ENCODE measurements around the gene CETP. TPM values are rescaled to one million over a fixed set of nuclear protein-coding genes. Genes with fewer than 3 reads are reported as not detected.

Gene CETP
- total RNA-seq, 6 experiments from 2014 or later, result not detected

DNA sequence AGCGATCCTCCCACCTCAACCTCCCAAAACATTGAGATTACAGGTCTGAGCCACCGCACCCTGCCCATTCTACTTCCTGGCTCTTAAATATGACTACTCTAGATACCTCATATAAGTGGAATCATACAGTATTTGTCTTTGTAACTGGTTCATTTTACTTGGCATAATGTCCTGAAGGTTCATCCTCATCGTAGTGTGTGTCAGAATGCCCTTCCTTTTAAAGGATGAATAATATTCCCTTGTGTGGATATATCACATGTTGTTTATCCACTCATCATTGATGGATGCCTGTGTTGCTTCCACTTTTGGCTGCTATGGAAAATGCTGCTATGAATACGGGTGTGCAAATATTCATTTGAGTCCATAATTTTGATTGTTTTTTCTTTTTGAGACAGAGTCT lies 5.7 kb upstream of the CETP start:
- Mint-ChIP-seq H3K4me3 (no peak overlapping the region), H3K9me3 (no peaks in the 10 kb centered on the region), H3K27me3 (ENCODE audit: insufficient read depth) (peaks cover 4% of the 10 kb centered on the region), H3K36me3 (ENCODE audit: low read depth) (no peaks in the 10 kb centered on the region), H3K27ac (no peak overlapping the region), H3K4me1 (ENCODE audit: low read depth) (peaks cover 3% of the 10 kb centered on the region; the same call in 1 of the 2 replicates)
- no peak for DNase-seq
- TF ChIP-seq, protein P1, sequence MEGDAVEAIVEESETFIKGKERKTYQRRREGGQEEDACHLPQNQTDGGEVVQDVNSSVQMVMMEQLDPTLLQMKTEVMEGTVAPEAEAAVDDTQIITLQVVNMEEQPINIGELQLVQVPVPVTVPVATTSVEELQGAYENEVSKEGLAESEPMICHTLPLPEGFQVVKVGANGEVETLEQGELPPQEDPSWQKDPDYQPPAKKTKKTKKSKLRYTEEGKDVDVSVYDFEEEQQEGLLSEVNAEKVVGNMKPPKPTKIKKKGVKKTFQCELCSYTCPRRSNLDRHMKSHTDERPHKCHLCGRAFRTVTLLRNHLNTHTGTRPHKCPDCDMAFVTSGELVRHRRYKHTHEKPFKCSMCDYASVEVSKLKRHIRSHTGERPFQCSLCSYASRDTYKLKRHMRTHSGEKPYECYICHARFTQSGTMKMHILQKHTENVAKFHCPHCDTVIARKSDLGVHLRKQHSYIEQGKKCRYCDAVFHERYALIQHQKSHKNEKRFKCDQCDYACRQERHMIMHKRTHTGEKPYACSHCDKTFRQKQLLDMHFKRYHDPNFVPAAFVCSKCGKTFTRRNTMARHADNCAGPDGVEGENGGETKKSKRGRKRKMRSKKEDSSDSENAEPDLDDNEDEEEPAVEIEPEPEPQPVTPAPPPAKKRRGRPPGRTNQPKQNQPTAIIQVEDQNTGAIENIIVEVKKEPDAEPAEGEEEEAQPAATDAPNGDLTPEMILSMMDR (IDR thresholded peaks at IDR 0.05), result no peak

DNA sequence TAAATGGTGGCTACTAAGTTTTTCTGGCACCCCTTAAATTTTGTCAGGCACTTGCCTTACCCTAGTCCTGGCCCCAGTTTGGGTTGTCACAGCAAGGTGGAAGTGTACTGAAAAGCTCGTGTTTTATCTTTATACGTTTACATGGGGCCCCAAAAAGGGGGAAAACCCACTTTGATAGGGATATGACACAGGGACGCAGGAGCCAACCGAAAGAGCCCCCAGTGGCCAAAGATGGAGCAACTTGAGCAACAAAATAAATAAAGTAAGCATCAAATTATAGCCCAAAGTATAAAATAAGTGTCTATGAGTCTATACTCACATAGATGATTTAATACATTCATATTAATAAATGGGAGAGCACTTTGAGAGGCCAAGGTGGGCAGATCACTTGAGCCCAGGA lies 5.0 kb upstream of the CETP start:
- H3K36me3 Mint-ChIP-seq (ENCODE audit: low read depth), result no peaks in the 10 kb centered on the region
- H3K9me3 Mint-ChIP-seq, result no peaks in the 10 kb centered on the region
- H3K27me3 Mint-ChIP-seq (ENCODE audit: insufficient read depth), result peaks cover 4% of the 10 kb centered on the region

DNA sequence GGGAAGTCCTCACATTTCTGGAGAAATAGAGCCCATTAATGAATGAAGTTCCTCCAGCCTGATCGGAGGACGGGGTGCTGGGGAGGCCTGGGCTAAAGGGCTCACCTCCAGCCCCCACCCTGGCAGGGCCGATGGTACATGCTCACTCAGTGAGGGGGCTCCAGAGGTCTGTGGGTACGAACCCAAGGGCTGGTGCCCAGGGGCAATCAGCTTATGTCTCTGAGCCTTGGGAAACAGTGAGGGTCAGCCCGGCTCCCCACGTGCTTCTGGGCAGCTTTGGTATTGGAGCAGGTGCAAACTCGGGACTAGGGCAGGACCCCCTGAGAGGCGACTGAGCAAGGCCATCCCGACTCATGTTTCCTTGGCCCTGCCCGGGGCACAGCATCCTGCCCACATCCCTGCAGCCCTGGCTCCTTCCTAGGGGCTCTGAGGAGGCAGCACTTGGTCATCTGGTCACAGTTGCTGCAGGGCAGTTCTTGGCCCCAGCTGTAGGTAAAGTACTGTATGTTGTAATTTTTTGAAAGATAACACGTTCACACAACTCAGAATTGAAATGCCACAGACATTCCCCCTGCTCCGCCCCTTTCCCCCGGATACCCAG lies 969 bp upstream of the CETP start:
- Mint-ChIP-seq H3K36me3 (ENCODE audit: low read depth) (peaks cover 3% of the 10 kb centered on the region; the same call in 1 of the 2 replicates), H3K4me3 (no peak overlapping the region), H3K27me3 (ENCODE audit: insufficient read depth) (peaks cover 3% of the 10 kb centered on the region), H3K4me1 (ENCODE audit: low read depth) (peaks cover 25% of the 10 kb centered on the region), H3K27ac (no peak overlapping the region; the same call in 1 of the 2 replicates), H3K9me3 (peaks cover 4% of the 10 kb centered on the region; the same call in 1 of the 2 replicates)
- DNase-seq, result no peak
- TF ChIP-seq, protein P1 (IDR thresholded peaks at IDR 0.05), result no peak

More for the DNA sequence above, 5.0 kb upstream of the CETP start:
- peaks cover 9% of the 10 kb centered on the region; the same call in 1 of the 2 replicates for H3K4me1 Mint-ChIP-seq (ENCODE audit: low read depth)
- DNase-seq, result no peak
- H3K4me3 Mint-ChIP-seq, result no peak overlapping the region
- TF ChIP-seq, protein P1 (IDR thresholded peaks at IDR 0.05), result peak; percentile 57
- no peak overlapping the region for H3K27ac Mint-ChIP-seq

DNA sequence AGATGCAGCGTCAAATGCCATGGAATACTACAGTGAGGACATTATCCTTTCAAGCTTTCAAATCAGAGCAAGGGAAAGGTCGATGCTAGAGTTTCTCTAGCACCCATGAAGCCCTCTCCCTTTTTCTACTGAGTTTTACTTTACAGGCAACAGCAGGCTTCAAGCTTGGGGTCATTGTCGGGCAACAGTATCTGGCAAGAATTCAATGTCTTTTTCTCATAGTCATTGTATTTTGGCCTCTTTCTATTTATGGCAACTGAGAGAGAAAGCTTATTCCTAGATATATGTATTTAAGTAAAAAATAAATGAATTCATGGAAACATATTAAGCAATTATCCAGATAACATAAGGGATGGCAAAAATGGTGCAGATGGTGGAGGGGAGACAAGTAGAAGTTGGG lies 364 bp upstream of the CETP start:
- Mint-ChIP-seq H3K9me3 (peaks cover 4% of the 10 kb centered on the region; the same call in 1 of the 2 replicates), H3K4me3 (no peak overlapping the region), H3K4me1 (ENCODE audit: low read depth) (peaks cover 31% of the 10 kb centered on the region), H3K36me3 (ENCODE audit: low read depth) (peaks cover 3% of the 10 kb centered on the region; the same call in 1 of the 2 replicates), H3K27ac (no peak overlapping the region; the same call in 1 of the 2 replicates), H3K27me3 (ENCODE audit: insufficient read depth) (peaks cover 3% of the 10 kb centered on the region)
- no peak for DNase-seq
- TF ChIP-seq, protein P1 (IDR thresholded peaks at IDR 0.05), result no peak

DNA sequence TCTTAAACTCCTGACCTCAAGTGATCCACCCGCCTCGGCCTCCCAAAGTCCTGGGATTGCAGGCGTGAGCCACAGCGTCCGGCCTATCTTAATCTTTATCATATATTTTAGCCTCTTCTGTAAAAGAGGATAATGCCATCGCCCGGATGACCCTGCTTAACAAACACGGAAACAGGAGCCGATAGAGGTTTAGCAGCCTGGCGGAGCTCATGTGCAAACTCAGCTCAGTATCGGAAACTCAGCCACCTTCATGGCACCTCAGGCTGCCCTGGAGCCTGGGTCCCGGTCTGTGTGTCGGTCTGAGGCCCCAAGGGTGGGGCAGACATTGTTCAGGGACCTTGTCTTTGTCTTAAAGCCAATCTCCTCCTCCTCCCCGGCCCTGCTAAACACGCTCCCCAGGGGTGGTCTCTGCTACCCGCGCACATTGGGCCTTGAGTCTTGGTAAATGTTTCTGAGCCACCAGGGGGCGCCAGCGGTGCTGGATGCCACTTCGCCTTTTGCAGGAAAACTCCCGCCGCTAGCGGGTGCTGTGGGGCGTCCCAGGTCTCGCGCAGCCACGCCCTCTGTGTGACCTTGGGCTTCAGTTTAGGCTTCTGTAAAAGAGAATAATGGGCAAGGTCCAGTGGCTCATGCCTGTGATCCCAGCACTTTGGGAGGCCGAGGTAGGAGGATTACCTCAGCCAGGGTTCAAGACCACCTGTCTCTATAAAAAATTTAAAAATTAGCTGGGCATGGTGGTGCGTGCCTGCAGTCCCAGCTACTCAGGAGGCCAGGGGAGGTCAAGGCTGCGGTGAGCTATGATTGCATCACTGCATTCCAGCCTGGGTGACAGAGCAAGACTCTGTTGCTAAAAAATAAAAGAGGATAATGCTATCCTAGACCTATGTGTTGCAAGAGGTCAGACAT lies 2.7 kb downstream of the CETP start:
- H3K4me3 Mint-ChIP-seq, result no peak overlapping the region; the same call in none of the 2 replicates

More for the DNA sequence above, 2.7 kb downstream of the CETP start:
- peaks cover 50% of the 10 kb centered on the region for H3K4me1 Mint-ChIP-seq (ENCODE audit: low read depth)
- TF ChIP-seq, protein P1 (IDR thresholded peaks at IDR 0.05), result peak; percentile 95
- no peaks in the 10 kb centered on the region for H3K27me3 Mint-ChIP-seq (ENCODE audit: insufficient read depth)
- DNase-seq, result peak; percentile 94
- peaks cover 3% of the 10 kb centered on the region; the same call in 1 of the 2 replicates for H3K36me3 Mint-ChIP-seq (ENCODE audit: low read depth)
- H3K9me3 Mint-ChIP-seq, result peaks cover 4% of the 10 kb centered on the region; the same call in 1 of the 2 replicates
- H3K27ac Mint-ChIP-seq, result peak overlapping the region; percentile 97

Measured in HFFc6 (cell line).